GM18507 (cell line): ENCODE results near the gene RBMX.
"Not testable (repeated sequence)": the region's sequence is repeated elsewhere in the genome, so short reads cannot be mapped to it uniquely, and the experiment has no call there.

ENCODE experiments used
- DNase-seq: peaks from one replicate; pipeline ENCODE4 v3.0.0; 2011; ENCODE audit warnings: low read depth; ENCODE audit not compliant: insufficient read length; ENCODE audit errors: extremely low spot score
- FAIRE-seq: peaks from 2 replicates; lab custom pipeline; 2011; peaks lifted over from hg19 to GRCh38; lab: Jason Lieb, UNC

The RBMX gene

DNA sequence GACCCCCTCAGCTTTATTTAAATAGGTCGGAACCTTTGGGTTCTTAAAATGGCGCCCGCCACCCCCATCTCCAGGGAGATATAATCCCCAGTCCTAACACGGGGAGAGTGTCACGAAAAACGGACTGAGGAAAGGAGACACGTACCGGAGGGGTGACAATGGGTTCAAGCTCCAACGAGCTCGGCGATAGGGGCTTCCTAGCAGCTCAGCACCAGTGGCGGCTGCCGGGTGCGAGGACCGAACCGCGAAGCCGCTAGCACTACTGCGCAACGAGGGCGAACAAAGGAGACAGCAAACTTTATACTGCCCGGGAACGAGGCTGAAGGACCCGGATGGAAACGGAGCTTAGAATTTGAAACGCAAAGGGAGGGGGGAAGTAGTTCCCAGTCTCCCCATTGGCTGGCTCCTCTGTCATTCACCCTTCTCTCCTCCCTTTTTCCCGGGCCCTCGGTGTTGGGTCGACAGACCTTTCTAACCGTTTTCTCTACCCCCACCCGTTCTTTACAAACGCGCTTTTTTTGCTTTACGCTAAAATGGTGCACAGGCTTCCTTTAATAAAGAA is at the start of gene RBMX:
Gene RBMX (minus strand): TSS at position 274 of the 562 bp plus-strand sequence. CDS start 1,298 bp downstream, outside the sequence.
- FAIRE-seq (peak; percentile 99), DNase-seq (peak; percentile 69)

DNA sequence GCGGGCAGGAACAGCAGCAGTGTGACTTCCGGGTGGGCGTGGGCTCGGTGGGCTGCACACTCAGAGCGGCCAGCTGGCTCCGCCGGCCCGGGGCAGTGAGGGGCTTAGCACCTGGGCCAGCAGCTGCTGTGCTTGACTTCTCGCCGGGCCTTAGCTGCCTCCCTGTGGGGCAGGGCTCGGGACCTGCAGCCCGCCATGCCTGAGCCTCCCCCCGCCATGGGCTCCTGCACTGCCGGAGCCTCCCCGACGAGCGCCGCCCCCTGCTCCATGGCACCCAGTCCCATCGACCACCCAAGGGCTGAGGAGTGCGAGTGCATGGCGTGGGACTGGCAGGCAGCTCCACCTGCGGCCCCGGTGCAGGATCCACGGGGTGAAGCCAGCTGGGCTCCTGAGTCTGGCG is 40.9 kb upstream of the RBMX start:
- DNase-seq, FAIRE-seq: not testable (repeated sequence)

DNA sequence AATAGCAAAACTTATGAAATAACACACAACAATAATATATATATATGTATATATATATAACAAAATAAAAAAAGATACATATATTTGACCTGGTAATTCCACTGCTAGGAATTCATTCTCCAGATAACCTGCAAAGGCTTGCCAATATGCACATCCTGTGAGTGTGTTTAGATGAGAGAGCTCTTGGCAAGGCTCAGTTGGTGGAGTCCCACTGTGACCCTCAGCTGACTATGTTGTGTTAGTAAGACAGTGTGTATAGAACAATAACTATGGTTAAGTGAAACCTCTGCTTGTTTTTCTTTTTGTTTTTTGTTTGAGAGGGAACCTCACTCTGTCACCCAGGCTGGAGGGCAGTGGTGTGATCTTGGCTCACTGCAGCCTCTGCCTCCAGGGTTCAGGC is 39.5 kb upstream of the RBMX start:
- no peak for DNase-seq
- no peak for FAIRE-seq

DNA sequence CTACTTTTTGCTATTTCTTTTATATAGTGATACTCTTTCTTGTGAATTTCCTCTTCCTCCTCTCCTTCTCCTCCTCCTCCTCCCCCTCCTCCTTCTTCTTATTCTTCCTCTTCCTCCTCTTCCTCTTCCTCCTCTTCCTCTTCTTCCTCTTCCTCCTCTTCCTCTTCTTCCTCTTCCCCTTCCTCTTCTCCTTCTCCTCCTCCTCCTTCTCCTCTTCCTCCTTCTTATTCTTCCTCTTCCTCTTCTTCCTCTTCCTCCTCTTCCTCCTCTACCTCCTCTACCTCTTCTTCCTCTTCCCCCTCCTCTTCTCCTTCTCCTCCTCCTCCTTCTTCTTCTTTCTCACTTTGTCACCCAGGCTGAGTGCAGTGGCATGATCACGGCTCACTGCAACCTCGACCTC is 36.3 kb upstream of the RBMX start:
- FAIRE-seq (no peak), DNase-seq (no peak)

DNA sequence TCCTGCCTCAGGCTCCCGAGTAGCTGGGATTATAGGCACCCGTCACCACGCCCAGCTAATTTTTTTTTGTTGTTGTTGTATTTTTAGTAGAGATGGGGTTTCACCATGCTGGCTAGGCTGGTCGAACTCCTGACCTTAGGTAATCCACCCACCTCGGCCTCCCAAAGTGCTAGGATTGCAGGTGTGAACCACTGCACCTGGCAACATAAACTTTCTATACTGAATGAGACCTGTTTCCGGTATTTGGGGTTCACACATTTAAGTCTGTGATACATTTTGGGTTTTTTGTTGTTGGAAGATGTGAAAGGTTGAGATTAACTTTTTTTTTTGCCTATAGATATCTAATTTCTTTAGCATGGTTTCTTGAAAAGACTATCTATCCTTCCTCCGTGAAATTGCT is 31.1 kb upstream of the RBMX start:
- FAIRE-seq, DNase-seq: not testable (repeated sequence)

DNA sequence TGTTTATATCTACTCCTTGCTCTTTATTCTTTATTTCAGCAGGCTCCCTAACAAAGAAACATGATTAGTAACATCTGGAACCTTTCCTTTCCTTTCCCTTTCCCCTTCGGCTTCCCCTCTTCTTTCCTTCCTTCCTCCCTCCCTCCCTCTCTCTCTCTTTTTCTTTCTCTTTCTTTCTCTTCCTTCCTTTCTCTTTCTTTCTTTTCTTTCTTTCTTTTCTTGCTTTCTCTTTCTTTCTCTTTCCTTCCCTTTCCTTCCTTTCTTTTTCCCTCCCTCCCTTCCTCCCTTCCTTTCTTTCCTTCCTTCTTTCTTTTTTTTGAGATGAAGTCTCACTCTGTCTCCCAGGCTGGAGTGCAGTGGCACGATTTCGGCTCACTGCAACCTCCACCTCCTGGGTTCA is 30.7 kb upstream of the RBMX start:
- FAIRE-seq: peak; percentile 36

DNA sequence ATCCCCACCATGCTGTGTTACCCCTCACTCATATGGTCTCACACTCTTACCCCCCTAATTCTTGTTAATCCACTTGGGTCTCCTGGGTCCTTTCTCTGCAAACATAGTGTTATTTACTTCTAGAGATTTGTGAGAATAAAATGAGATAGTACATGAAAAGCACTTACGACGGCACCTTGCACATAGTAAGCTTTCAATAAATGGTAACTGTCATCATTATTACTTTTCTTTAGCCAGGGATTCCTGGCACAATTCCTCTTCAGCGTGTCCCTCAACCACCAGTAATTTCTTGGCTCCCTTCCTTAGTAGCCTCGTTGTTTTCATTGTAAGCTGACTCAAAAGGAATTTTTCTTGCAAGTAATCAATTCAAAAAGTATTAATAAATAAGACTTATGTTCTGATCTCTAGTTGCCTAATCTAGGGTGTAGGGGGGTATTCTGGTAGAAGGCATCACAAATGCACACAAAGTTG is 30.1 kb upstream of the RBMX start:
- FAIRE-seq (no peak), DNase-seq (no peak)

More for the DNA sequence above, 30.7 kb upstream of the RBMX start:
- DNase-seq: no peak

DNA sequence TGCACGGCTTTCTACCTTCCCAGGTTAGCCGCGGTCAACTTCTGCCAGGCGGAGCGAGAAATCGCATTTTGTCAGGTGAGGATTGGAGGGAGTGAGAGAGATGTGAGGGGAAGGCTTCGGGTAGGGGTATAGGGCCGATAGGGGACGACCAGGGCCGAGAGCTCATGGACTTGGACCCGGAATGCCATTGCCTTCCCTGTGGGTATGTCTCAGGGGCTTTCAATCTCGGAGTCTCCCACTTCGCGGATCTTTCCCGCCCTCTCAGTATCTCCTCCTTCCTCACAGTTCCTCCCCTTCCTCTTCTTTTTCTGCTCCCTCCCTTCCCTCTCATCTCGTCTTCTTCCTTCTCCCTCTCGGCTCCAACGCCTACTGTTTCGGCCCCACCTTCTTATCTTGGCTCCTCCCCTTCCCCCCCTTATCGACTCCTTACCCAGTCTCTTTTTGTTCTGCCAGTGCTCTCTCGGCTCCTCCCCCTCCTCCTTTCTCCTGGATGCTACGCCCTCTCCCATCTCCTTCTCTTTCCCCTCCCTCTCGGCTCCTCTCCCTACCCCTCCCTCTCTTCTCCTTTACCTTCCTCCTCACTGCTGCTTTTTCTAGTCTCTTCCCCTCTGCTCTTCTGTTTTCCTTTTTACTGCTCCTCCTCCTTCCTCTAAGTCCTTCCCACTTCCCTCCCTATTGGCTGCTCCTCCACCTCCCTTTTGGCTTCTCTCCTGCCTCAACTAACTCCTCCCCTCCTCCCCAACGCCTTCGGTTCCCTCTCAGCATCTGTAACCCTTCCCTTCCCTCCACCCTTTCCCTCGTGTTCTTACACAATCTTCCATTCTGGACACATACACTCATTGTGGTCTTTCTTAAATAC is 29.4 kb upstream of the RBMX start:
- FAIRE-seq: peak; percentile 97
- DNase-seq: peak; percentile 22

DNA sequence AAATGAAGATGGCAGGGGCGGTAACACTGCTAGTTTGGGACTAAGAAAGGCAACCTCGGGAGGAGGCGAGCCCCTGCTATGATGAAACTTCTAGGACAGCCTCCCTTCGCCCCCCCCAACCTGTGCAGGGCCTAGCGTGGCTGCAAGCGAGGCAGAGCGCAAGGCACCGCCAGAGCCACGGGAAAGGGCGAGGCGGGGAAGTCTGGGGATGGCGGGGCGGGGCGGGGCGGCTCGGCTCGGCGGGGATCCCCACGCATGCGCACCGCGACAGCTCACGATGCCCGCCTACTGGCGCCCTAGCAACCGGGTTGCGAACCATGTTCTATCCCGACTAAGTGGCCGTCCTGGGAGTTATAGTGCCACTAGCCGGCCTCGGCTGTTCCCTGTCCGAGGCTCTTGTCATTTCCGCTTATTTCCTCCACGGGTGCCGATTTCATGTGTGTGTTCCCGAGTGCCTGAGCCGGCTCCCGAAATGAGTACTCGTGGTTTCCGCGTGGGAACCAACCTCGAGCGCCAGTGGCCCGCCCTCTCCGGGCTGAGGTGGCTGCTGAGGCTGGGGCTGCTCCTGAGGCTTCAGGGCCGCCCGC is 28.7 kb upstream of the RBMX start:
- FAIRE-seq (no peak), DNase-seq (peak; percentile 68)

DNA sequence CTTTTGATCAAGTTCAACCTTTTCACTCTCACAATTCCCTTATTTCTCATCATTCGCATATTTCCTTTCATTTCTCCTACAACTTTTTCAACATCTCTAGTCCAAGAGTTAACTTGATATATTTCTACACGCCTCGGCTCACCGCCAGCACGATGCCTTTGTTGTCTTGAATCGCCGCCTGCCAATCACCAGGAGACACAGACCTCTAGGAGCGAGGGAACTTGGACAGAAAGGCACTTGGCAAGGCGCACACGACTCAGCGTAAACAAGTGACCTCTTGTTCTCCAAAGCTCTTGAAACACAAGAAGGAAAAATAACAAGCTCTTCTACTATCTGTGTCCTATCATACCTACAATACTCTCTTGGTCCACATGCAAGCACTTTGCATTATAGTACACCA is 27.1 kb upstream of the RBMX start:
- no peak for DNase-seq

DNA sequence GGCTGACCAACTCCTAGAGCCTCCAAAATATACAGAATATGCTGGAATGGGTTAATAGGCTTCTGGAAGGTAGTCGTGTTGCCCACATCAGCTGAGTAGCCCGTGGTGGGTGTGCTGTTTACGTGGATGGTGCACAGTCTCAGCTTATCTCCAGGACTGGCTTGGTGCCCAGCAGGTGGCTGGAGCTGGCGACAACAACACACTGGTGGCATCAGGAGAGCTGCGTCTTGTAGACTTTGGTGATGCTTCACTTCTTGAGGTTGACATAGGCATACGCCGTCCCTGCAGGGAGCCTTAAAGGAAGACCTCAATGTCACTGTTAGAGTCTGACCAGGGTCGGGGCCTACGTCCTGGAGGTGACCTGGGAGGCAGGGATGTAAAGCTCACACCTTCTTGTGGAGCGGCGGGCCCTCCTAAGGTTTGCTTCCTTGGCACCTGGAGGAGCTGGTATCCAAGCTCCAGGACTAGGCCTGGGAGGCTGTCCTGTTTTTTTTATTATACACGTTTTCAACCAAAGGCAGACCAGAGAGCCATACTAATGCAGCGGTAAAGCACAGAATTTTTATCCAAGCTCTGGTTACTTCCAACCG is 26.5 kb upstream of the RBMX start:
- FAIRE-seq: no peak
- DNase-seq: no peak

More for the DNA sequence above, 27.1 kb upstream of the RBMX start:
- FAIRE-seq: no peak

DNA sequence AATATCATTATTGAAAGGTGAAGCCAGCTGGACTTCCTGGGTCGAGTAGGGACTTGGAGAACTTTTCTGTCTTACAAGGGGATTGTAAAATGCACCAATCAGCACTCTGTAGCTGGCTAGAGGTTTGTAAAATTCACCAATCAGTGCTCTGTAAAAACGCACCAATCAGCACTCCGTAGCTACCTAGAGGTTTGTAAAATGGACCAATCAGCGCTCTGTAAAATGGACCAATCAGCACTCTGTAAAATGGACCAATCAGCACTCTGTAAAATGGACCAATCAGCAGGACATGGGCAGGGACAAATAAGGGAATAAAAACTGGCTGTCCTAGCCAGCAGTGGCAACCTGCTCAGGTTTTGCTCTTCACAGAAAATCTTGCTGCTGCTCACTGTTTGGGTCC is 23.5 kb upstream of the RBMX start:
- not testable (repeated sequence) for DNase-seq, FAIRE-seq

DNA sequence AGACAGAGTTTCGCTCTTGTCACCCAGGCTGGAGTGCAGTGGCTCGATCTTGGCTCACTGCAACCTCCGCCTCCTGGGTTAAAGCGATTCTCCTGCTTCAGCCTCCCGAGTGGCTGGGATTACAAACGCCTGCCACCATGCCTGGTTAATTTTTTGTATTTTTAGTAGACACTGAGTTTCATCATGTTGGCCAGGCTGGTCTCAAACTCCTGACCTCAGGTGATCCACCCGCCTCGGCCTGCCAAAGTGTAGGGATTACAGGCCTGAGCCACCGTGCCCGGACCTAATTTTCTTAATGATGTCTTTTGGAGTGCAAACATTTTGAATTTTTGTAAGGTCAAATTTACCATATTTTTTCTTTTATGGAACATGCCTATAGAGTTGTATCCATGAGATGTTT is 19.5 kb upstream of the RBMX start:
- not testable (repeated sequence) for DNase-seq, FAIRE-seq

DNA sequence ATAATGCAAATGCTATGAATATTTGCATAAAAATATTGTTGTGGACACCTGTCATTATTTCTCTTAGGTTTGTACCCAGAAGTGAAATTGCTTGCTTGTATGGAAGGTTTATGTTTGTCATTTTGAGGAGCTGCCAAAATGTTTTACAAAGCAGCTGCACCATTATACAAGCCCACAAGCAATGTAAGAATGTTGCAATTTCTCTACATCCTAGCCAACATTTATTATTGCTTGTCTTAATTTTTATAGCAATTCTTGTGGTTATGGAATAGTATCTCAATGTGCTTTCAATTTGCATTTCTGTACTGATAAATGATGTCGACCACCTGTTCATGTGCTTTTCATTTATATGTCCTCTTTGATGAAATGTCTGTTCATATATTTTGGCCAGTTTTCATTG is 18.7 kb upstream of the RBMX start:
- FAIRE-seq (no peak), DNase-seq (no peak)

DNA sequence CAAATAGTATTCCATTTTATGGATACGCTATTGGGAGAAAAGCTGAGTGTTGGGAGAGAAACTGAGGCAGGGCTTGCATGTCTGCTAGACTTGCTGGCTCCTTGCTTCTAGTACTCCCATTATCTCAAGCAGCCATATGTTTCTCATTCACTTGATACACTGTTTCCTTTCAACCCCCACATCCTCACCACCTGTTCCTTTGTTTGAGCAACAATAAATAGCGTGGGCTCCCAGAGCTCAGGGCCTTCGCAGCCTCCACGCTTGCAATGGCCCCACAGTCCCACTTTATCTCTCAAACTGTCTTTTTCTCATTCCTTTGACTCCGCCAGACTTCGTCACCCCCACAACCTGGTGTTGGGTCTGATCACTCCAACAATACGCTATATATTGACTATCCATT is 18.2 kb upstream of the RBMX start:
- FAIRE-seq, DNase-seq: not testable (repeated sequence)

DNA sequence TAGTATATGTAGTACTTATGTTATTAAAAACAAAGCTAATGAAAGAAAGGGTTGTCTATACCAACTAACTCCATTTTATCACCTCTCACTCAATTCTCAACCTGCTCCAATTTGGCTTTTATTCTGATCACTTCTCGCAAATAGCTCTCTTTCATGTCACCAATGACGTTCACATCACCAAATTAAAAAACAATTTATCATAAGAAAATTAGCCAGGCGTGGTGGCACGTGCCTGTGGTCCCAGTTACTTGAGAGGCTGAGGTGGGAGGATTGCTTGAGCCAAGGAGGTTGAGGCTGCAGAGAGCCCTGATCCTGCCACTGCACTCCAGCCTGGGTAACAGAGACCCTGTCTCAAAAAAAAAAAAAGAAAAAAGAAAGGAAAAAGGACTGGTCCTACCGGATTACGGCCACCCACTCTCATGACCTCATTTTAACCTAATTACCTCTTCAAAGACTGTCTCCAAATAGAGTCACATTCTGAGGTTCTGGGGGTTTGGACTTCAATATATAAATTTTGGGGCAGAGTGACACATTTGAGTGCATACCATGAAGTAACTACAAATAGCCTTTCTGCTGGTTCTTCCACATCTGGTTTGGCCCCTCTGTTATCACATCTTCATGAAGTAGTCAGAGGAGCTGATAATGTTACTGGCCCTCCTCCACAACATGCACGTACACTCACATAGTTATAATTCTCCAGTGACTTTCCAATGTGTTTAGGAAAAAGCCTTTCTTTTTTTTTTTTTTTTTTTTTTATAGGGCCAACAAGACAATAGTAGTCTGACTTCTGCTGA is 15.8 kb upstream of the RBMX start:
- DNase-seq: no peak
- FAIRE-seq: no peak

DNA sequence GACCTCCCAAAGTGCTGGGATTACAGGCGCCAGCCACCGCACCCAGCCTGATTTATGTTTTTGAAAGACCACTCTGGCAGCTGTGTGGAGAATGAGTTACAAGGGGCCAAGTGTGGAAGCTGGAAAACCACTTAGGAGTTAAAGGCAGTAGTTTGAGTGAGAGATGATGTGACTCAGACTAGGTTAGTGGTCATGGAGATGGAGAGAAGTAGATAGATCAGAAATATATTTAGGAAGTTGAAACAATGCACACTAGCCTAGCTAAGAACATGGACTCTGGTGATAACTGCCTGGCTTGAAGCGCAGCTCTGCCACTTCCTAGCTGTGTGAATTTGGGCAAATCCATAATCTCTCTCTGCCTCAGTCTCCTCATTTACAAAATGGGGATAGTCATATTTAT is 11.9 kb upstream of the RBMX start:
- DNase-seq (no peak), FAIRE-seq (no peak)

DNA sequence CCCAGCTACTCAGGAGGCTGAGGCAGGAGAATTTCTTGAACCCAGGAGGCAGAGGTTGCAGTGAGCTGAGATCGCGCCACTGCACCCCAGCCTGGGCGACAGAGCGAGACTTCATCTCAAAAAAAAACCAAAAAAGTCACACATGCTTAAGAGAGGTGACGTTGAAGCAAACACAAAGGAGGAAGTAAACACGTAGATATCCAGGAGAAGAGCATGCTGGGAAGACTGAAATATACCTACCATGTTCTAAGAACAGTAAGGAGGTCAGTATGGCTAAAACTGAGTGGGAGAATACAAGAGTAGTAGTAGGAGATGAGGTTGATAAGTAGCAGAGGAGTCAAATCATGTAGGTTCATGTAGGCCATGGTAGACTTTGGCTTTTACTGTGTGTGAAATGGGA is 10.1 kb upstream of the RBMX start:
- not testable (repeated sequence) for DNase-seq, FAIRE-seq

DNA sequence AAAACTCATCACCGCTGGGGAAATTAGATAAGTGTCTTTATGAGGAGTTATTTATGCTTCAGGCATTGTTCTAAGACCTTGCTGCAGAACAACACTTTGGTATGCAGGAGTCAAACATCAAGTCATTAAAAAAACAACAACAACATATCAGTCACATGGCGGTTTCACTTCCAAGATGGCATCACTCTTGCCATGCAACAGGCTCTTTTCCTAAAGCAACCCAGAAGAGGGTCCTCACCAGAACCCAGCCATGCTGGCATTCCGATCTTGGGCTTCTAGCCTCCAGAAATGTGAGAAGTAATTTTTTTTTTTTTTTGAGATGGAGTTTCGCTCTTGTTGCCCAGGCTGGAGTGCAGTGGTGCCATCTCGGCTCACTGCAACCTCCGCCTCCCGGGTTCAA is 8.7 kb upstream of the RBMX start:
- FAIRE-seq (no peak), DNase-seq (no peak)
